ENCODE measurements around the gene SMAP1. TPM values are rescaled to one million over a fixed set of nuclear protein-coding genes. Genes with fewer than 3 reads are reported as not detected.

SMAP1 gene
- total RNA-seq, 6 experiments from 2014 or later = 9.1 to 16.1 (median 12.2) TPM

DNA sequence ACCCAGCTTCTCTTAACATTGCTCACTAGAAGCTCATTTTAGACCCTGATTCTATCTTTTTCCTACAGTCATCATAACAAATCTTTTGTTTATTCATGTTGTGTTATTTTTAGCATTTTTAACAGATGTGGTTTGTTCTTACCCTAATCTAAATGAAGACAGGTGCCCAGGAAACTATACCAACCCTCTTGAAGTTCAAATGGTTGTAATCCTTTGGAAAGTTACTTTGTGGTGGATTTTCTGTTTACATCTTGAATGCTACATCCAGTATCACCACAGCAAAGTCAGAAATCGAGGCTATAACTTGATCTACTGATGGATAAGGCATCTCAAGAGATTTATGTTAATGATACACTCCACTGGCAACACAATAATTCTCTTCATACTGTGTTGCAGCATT lies 26.2 kb downstream of the SMAP1 start:
- no peak for DNase-seq
- no peaks in the 10 kb centered on the region for H3K4me1 ChIP-seq
- H3K9me3 ChIP-seq = no peaks in the 10 kb centered on the region
- no peaks in the 10 kb centered on the region for H3K27me3 ChIP-seq
- intact Hi-C loops (cut with DNase I) = no loop called here
- H3K27ac ChIP-seq = no peak overlapping the region
- no peak overlapping the region for H3K4me3 ChIP-seq
- H3K36me3 ChIP-seq = no peaks in the 10 kb centered on the region
- WGBS (ENCODE audit: insufficient coverage, low coverage, low lambda C conversion rate, missing lambda C conversion rate) = 55% methylated on average over 1 of the region's 1 CpG
- no peak for ATAC-seq
- TF ChIP-seq, protein P1, sequence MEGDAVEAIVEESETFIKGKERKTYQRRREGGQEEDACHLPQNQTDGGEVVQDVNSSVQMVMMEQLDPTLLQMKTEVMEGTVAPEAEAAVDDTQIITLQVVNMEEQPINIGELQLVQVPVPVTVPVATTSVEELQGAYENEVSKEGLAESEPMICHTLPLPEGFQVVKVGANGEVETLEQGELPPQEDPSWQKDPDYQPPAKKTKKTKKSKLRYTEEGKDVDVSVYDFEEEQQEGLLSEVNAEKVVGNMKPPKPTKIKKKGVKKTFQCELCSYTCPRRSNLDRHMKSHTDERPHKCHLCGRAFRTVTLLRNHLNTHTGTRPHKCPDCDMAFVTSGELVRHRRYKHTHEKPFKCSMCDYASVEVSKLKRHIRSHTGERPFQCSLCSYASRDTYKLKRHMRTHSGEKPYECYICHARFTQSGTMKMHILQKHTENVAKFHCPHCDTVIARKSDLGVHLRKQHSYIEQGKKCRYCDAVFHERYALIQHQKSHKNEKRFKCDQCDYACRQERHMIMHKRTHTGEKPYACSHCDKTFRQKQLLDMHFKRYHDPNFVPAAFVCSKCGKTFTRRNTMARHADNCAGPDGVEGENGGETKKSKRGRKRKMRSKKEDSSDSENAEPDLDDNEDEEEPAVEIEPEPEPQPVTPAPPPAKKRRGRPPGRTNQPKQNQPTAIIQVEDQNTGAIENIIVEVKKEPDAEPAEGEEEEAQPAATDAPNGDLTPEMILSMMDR (IDR thresholded peaks at IDR 0.05) = no peak
- TF ChIP-seq POLR2A (IDR thresholded peaks at IDR 0.05) = no peak

- ATAC-seq = no peak
- 100% methylated on average over 1 of the region's 1 CpG for WGBS (ENCODE audit: insufficient coverage, low coverage, low lambda C conversion rate, missing lambda C conversion rate)
- Histone ChIP-seq H3K27me3 (no peaks in the 10 kb centered on the region), H3K27ac (no peak overlapping the region), H3K4me3 (no peak overlapping the region), H3K9me3 (no peaks in the 10 kb centered on the region), H3K36me3 (no peaks in the 10 kb centered on the region), H3K4me1 (no peaks in the 10 kb centered on the region)
- intact Hi-C loops (cut with DNase I) = no loop called here
- TF ChIP-seq, protein P1 (IDR thresholded peaks at IDR 0.05) = no peak
- TF ChIP-seq POLR2A (IDR thresholded peaks at IDR 0.05) = no peak
- DNase-seq = no peak
Observed at GRCh38 chr6:70694371-70694770, 26.7 kb downstream of the SMAP1 start.

DNA sequence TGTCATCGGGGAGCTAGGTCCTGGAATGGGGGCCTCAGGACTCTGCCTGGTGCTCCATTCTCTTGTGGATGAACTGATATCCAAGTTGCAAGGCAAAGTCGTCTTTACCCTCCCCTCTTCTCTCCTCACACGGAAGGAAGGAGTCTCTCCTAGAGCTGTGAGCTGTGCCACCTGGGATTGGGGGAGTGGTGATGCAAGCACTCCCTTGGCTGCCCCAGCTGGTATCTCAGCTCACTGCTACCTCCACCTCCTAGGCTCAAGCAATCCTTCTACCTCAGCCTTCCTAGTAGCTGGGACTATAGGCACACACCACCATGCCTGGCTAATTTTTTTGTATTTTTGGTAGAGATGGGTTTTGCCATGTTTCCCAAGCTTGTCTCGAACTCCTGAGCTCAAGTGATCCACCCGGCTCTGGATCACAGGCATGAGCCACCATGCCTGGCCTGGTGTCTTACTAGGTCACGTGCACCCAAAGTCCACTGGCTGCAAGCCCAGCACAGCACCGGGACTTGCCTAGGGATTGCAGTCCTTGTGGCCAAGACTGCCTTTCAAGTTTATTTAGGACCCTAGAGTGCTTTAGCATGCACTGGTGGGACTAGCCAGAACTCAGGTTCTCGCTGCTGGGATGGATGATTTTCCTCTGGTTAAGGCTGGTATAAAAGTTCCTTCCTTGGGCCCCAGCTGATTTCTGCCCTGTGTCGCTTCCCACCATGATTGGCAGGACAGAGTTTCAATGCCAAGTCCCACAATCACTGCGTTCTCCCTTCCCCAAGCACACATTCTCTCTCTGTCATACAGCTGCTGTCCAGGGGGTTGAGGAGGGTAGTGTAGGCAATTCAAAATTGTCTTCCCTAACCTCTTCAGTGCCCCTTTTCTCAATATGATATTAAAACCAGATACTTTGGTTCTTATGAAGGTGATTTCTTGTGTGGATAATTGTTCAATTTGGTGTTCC lies 33.5 kb downstream of the SMAP1 start:
- Histone ChIP-seq H3K9me3 (no peaks in the 10 kb centered on the region), H3K4me3 (no peak overlapping the region), H3K4me1 (peaks cover 0 to 12% (median 5%) of the 10 kb centered on the region in 4 donors), H3K27me3 (no peaks in the 10 kb centered on the region), H3K36me3 (no peaks in the 10 kb centered on the region), H3K27ac (no peak overlapping the region)
- DNase-seq (peak; percentile 39 to 79 (median 65)), ATAC-seq (peak; percentile 78 to 94 (median 83))
- 49% methylated on average over 6 of the region's 10 CpGs for WGBS (ENCODE audit: insufficient coverage, low coverage, low lambda C conversion rate, missing lambda C conversion rate)
- intact Hi-C loops (cut with DNase I) = loop anchor here (5.0 to 10.0 kb wide), 2 partner anchors 184 to 186 kb away; no protein-coding TSS in a partner anchor
- TF ChIP-seq POLR2A (IDR thresholded peaks at IDR 0.05) = no peak
- TF ChIP-seq, protein P1 (IDR thresholded peaks at IDR 0.05) = no peak

GRCh38 chr6:70705772-70706171 lies 38.1 kb downstream of the SMAP1 start:
- intact Hi-C loops (cut with DNase I) = loop anchor here in 1 of 2 donors (10.0 kb wide), 1 partner anchor 179 kb away; no protein-coding TSS in a partner anchor
- H3K4me1 ChIP-seq = peaks cover 0 to 11% (median 5%) of the 10 kb centered on the region in 4 donors
- ATAC-seq = peak; percentile 25 to 59 (median 48)
- TF ChIP-seq, protein P1 (IDR thresholded peaks at IDR 0.05) = no peak
- TF ChIP-seq POLR2A (IDR thresholded peaks at IDR 0.05) = no peak
- no peaks in the 10 kb centered on the region for H3K27me3 ChIP-seq
- H3K27ac ChIP-seq = no peak overlapping the region
- no peaks in the 10 kb centered on the region for H3K9me3 ChIP-seq
- no peak overlapping the region for H3K4me3 ChIP-seq
- no peak for DNase-seq
- WGBS (ENCODE audit: insufficient coverage, low coverage, low lambda C conversion rate, missing lambda C conversion rate) = 65% methylated on average over 2 of the region's 2 CpGs
- H3K36me3 ChIP-seq = no peaks in the 10 kb centered on the region

Data from right lobe of liver (tissue), 6 donors.